SH-SY5Y (cell line): Measurements from ENCODE around the gene FMN2.

Source experiments
- GATA2 ChIP-seq: IDR thresholded peaks from 2 replicates; pipeline ENCODE4 v1.6.1; 2011; ENCODE audit warnings: mild to moderate bottlenecking, low read depth, low read length
- GATA3 ChIP-seq: IDR thresholded peaks from 2 replicates; pipeline ENCODE4 v1.6.1; 2011; ENCODE audit warnings: low read depth, mild to moderate bottlenecking, low read length, moderate library complexity

DNA sequence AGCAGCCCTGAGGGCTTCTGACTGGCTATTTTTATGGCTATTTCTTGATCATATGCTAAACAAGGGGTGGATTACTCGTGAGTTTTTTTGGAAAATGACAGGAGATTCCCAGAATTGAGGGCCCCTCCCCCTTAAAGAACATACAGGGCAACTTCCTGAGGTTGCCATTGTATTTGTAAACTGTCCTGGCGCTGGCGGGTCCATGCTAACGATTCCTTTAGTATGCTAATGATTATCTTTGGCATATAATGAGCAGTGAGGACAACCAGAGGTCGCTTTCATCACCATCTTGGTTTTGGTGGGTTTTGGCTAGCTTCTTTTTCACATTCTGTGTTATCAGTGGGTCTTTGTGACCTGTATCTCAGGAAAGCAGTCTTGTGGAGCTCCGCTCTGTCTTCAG lies 24.1 kb downstream of the FMN2 start:
- no peak for TF ChIP-seq GATA2
- no peak for TF ChIP-seq GATA3
